22Rv1 (cell line): Measurements from ENCODE around the gene TMEM89.

Experiments used
- H3K27ac ChIP-seq: fragments of 450-650 bp; 2 replicates; pipeline ENCODE4 v1.5.1; 2017
- CTCF ChIP-seq: fragments of 450-650 bp; IDR thresholded peaks from 2 replicates; pipeline ENCODE4 v1.5.1; 2017; ENCODE audit warnings: mild to moderate bottlenecking
- ZFX ChIP-seq: fragments of 450-650 bp; IDR thresholded peaks from 2 replicates; pipeline ENCODE4 v1.6.1; 2017; ENCODE audit warnings: antibody characterized with exemption, borderline replicate concordance

Gene TMEM89

DNA sequence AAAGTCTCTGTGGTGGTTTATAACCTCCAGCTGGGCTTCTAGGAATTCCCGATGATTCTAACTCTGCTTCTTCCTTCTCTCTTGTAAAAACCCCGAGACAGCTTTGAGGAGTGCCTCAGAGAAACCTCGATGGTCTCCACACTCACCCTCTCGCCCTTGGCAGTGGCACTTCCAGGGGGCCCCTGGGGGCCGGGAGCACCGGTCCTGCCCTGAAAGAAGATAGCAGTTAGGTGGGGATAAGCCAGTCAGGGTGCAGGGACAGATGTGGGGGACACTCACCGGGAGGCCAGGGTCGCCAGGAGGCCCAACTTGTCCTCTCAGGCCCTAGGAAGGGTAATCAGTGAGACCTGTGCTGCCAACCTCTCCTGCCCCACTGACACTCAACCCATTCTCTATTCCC lies 36.2 kb downstream of the TMEM89 start:
- H3K27ac ChIP-seq: no peak overlapping the region
- TF ChIP-seq CTCF: no peak
- TF ChIP-seq ZFX: no peak

GRCh38 chr3:48584836-48585235 lies 36.7 kb downstream of the TMEM89 start:
- TF ChIP-seq CTCF (no peak), ZFX (no peak)
- H3K27ac ChIP-seq: no peak overlapping the region

DNA sequence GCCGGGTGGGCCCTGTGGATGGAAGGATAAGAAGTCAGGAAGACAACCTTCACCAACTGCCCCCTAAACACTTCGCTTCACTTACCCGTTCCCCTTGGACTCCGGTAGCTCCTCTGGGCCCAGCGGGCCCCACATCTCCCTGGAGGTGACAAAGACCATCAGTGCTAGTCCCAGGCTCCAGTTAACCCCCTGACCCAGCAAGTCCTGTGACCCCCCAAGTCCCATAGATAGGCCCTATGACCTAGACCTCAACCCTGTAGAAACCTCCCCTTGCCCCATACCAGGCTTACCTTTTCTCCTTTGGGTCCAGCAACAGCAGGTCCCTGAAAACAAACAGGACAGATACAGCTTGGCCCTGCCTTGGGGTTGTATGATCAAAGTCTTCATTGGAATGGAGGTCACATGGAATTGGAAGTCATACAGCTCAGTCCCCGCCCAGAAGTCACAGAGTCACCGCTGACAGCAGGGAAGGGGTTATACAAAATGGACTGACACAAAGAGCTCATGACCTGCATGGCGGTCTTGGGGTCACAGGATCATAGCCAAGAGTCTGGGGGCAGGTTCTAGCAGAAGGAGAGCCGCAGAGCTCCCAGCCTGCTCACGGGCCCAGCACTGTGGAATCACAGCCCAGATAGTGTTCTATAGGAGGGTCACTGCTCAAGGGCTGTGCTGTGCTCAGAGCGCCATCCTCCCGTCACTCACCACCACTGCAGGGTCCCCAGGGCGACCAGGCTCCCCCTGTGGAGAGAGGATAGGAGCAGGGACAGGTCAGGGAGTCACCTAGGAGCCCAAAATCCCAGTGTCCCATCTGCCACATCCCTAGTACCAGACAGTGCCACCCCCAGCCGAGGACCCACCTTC lies 39.7 kb downstream of the TMEM89 start:
- H3K27ac ChIP-seq: no peak overlapping the region
- TF ChIP-seq ZFX (no peak), CTCF (no peak)

DNA sequence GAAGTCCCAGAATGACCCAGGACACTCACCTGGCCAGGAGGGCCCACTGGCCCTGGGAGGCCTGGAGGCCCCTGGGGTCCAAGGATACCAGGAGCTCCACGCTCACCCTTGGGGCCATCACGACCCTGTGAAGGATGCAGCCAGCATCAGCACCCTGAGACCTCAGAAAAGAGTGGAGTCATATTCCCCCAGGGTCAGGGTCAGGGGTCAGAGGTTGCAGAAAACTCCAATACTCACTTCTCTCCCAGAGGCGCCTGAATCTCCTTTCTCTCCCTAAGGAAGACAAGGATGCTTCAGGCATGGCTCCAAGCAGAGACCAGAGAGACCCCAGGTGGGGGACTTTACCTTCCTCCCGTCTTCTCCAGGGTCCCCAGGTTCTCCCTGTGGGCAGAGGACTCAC lies 44.9 kb downstream of the TMEM89 start:
- no peak for TF ChIP-seq CTCF
- TF ChIP-seq ZFX: no peak
- no peak overlapping the region for H3K27ac ChIP-seq

- H3K27ac ChIP-seq: no peak overlapping the region
- TF ChIP-seq ZFX (no peak), CTCF (no peak)
Measured at GRCh38 chr3:48575366-48575765, 46.2 kb downstream of the TMEM89 start.

- no peak overlapping the region for H3K27ac ChIP-seq
- TF ChIP-seq CTCF: no peak
- TF ChIP-seq ZFX: no peak
Measured at GRCh38 chr3:48573973-48574585, 47.5 kb downstream of the TMEM89 start.

DNA sequence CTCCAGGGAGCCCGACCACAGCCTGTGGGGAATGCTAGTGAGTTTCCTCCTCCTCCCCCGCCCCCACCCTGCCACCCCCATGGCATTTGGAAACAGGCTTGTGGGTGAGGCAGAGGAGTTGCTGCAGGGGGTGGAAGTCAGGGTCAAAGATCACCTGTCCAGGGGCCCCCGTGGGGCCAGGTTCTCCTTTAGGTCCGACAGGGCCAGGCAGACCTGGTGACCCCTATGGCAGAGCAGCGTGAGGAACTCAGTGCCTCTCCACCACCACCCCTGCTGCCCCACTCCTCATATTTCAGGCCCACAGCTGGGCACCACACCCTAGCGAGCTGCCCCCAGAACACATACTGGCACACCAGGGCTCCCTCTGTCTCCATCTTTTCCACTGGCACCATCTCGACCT lies 49.1 kb downstream of the TMEM89 start:
- no peak overlapping the region for H3K27ac ChIP-seq
- TF ChIP-seq ZFX (no peak), CTCF (no peak)
